ENCODE measurements around the gene ADAMTSL2.

Gene ADAMTSL2

DNA sequence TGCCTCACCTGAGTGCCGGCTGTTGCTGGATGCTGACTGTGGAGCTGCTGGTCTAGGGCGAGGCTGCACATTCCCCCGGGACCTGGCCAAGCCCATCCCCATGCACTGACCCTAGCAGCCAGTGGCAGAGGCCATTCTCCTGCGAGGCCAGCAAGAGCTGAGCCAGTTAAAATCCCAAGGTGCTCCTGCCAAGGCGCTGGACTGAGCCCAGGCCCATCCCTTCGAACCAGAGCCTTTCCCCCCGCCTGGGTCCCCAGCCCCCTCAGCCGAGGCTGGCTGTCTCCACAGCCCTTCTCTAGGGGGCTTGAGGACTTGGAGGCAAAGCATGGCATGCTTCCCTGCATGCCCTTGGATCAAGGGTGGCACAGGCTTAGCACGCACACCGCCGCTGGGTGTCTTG is 1.6 kb downstream of the ADAMTSL2 start:
- no peak for DNase-seq

DNA sequence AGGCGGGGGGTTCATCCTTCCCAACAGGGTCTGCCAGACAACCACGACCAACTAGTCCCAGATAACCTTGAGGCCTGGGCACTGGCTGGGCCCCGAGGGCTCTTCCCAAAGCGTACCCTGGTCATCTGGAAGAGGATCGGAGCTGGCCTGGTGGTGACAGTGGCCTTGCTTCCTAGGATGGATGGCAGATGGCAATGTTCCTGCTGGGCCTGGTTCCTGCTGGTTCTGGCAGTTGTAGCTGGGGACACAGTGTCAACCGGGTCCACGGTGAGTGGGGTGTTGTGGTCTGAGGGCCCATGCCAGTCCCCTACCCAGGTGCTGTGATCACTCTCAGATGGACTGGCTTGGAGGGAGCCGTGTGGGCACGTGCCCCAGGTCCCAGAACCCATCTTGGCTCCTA is 2.0 kb downstream of the ADAMTSL2 start:
- DNase-seq = no peak

DNA sequence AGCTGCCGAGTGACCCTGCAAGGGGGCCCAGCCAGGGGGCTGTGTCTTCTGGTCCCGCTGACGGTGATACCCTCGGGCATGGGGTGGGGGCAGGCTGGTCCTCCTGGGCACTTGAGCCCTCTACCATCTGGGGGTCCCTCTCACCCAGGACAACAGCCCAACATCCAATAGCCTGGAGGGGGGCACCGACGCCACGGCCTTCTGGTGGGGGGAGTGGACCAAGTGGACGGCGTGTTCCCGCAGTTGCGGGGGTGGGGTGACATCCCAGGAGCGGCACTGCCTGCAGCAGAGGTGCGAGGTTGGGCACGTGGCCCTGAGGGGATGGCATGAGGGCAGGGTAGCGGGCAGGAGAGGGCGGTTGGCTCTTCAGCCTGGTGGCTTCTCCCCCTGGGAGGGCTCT is 2.8 kb downstream of the ADAMTSL2 start:
- DNase-seq = no peak

DNA sequence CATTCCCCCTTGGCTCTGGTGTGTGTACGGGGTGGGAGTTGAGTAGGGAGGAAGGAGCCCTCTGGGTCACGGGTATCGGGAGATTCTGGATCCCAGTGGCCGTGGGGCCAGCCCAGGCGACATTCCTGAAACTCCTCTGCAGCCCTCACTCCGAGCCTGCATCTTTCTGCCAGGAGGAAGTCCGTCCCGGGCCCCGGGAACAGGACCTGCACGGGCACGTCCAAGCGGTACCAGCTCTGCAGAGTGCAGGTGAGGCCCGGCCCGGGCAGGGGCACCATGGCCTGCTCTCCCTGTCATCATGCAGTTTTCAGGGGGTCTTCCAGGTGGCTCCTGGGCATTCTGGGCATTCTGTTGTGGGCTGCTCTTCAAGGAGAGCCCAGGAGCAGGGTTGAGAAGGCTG is 3.7 kb downstream of the ADAMTSL2 start:
- no peak for DNase-seq

DNA sequence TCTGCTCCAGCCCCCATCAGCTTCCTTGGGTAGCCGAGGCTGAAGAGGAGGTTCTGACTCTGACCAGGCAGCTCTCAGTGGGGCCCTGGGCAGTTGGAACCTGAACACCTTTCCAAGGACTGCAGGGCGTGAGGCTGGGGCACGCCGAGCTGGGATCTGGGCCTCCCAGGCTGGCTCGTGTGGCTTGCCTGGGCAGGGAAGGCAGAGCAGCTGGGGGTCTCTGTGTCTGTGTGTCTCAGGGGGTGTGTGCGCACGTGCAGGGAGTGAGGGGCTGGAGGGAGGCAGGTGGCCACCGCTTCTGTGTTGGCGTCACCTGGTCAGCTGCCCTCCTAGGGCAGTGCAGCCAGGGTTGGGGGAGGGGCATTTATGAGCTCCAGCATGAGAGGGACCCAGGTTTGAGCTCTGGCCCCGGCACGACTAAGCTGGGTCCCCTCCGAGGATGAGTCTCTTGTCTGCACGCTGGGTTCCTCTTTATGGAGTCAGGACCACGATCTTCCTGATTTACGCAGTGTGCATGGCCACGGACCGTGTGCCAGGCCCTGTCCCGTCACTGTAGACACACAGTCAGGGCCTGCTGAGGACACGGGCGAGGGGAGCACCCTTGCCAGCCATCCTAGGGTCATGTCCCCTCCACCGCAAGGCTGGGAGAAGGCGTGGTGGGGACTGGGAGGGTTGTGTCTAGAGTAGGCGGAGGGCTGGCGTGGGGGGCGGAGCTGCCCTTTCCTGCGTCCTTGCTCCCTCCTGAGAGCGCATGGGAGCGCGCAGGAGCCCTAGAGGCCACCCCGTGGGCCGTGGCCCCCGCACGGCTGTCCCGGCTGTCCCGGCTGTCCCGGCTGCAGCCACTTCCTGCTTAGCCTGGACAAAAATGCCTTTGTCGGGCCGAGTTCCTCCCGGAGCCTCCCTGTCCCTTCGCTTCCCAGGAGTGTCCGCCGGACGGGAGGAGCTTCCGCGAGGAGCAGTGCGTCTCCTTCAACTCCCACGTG is 4.6 kb downstream of the ADAMTSL2 start:
- no peak for DNase-seq

DNA sequence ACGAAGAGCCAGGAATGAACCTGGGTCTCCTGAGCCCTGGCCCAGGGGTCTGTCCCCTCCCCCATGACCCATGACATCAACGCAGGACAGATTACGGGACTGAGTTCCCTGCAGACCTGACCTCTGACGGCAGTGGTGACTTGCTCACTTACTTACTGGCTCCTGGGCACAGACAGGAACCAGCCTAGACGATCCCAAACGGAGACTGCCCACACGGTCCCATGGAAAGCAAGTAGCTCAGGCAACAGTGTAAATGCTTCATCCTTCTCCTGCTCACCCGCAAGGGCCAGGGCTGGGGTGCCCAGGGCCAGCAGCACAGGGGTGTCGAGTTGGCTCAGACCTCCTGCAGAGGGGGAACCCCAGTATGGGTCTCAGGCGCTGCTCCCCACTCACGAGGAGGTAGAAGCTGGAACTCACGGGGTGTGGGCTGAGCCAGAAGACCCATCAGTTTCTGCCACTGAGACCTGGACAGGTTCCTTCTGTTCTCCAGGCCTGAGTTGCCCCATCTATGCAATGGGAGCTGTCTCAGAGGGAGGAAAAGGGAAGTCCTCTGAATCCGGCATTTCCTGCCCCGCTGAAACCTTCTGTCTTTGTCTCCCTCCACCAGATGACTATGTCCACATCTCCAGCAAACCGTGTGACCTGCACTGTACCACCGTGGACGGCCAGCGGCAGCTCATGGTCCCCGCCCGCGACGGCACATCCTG is 5.6 kb downstream of the ADAMTSL2 start:
- no peak for DNase-seq

- DNase-seq = no peak
Observed at GRCh38 chr9:133540698-133541025, 6.2 kb downstream of the ADAMTSL2 start.

- no peak for DNase-seq
Observed at GRCh38 chr9:133542002-133542401, 7.5 kb downstream of the ADAMTSL2 start.

- no peak for DNase-seq
Observed at GRCh38 chr9:133543772-133544467, 9.4 kb downstream of the ADAMTSL2 start.

GRCh38 chr9:133545494-133546286 is 11.2 kb downstream of the ADAMTSL2 start:
- DNase-seq = no peak

- DNase-seq = no peak
Observed at GRCh38 chr9:133546287-133546680, 11.8 kb downstream of the ADAMTSL2 start.

DNA sequence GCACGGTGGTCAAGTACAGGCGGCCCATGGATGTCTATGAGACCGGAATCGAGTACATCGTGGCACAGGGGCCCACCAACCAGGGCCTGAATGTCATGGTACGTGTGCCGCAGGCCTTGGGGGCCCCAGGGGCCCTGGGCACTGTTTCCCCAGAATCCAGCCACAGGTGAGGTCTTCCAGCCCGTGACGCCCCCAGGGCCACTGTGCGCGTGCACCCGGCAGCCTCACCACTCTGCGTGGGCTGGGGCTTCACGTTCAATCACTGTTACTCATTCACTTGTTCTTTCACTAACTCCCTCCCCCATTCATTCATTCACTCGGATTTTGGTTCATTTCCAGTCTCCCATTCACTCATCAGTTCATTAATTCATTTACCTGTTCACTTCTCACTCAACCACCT is 12.6 kb downstream of the ADAMTSL2 start:
- DNase-seq = no peak

- DNase-seq = no peak
Observed at GRCh38 chr9:133551446-133551845, 16.9 kb downstream of the ADAMTSL2 start.

DNA sequence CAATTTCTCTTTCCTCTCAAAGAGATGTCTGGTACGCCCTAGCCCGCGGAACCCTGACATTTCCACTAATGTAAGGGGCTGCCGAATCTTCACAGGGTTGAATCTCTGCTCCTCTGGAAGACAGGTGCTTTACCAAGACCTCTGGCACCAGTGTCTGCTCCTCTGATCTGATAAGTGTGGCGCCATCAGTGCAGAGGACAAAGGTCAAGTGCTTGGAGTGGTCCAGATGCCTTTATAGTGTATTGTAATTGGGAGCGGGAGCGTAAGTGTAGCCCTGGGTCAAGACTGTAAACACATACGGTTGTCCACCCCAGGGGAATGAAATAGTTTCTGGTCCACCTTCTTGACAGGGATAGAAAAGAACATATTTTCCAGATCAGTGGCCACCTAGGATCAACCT is 17.7 kb downstream of the ADAMTSL2 start:
- DNase-seq = no peak

DNA sequence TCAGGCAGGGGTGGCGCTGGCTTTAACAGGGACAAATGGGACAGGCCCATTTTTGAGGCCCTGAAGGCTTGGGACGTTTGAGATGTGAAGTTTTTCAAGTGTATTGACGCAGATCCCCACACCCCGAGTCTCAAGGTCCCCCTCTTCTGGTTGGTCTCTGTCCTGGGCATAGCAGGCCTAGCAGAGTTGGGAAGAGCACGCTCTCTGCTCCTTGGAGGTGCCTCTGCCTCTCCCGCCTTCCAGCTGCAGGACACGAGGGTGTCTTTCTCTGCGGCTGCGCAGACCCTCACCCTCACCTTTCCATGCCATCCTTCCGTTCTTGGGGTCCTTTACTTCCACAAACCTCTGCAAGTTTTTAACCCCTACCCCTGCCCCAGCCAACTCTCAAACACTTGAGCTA is 18.6 kb downstream of the ADAMTSL2 start:
- no peak for DNase-seq

DNA sequence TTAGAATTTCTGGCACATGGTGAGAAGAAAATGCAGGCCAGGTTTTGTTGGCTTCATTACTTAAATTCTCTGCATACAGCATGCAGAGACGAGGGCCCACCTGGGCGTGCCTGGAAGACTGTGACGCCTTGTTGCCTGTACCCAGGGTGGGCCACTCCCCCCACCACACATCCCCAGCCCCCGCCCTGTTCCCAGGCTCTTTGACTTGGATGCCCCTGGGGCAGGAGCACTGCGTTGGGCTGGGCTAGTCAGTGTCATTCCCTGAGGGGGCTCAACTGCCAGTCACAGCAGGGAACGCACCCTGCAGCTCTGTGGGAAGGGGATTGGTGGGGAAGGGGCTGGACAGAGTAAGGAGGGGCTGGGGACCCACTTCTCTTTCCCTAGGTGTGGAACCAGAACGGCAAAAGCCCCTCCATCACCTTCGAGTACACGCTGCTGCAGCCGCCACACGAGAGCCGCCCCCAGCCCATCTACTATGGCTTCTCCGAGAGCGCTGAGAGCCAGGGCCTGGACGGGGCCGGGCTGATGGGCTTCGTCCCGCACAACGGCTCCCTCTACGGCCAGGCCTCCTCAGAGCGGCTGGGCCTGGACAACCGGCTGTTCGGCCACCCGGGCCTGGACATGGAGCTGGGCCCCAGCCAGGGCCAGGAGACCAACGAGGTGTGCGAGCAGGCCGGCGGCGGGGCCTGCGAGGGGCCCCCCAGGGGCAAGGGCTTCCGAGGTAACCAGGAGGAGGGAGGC is 19.6 kb downstream of the ADAMTSL2 start:
- no peak for DNase-seq

GRCh38 chr9:133554729-133555128 is 20.2 kb downstream of the ADAMTSL2 start:
- DNase-seq = no peak

- no peak for DNase-seq
Observed at GRCh38 chr9:133556354-133556753, 21.9 kb downstream of the ADAMTSL2 start.

GRCh38 chr9:133557581-133557980 is 23.1 kb downstream of the ADAMTSL2 start:
- no peak for DNase-seq

DNA sequence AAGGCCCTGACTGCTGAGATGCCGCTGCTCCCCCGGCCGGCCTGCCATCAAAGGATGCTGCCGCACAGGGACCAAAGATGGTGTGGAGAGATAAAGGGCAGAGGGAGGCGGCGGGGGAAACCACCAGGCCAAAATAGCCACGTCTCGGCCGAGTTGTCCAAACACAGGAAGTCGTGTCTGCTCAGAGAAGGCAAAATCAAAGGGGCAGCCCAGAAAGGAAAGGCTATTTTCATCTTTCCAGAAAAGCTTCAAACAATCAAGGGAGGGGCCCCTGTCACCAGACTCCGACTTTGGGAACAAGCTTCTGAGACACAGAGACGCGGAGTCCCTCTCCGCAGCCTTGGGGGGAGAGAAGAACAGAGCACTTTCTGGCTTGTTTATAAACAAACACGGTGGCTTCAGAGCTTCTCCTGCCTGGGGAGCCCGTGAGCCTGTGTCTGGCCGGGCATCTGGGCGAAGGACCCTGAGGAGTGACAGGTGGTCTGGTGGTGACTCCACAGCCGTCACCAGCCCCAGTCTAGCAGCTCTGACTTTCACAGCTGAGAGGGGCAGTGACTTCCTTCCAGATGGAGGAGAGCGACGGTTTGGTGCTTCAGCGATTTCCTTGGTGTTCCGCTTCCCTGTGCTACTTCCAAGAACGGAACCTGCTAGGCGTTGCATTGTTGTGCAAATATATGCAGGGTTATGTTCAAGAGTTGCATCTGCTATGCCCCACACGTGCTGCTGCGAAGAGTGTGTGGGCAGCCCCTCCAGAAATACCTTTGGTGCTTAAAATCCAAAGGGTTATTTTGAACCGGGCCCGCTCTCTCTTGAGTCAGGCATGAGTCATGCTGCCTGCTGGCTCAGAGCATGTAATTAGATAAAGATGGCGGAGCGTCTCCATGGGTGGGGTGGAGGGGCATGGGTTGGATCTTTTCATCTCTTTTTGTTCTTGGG is 24.0 kb downstream of the ADAMTSL2 start:
- DNase-seq = no peak

GRCh38 chr9:133560311-133560710 is 25.8 kb downstream of the ADAMTSL2 start:
- no peak for DNase-seq
